H1 (cell line): ENCODE measurements around the gene TM7SF3. TPM values are rescaled to one million over a fixed set of nuclear protein-coding genes. Genes with fewer than 3 reads are reported as not detected.

Experiments used
- CTCF ChIA-PET: fragments of 300-600 bp; sonication (Branson Sonifier 250); formaldehyde crosslinking; loops from one replicate; lab custom pipeline; 2021; ENCODE audit not compliant: partially characterized antibody; lab: Charles Lee
- POLR2A ChIA-PET: fragments of 300-600 bp; sonication (Branson Sonifier 250); formaldehyde crosslinking; loops from one replicate; lab custom pipeline; 2021; ENCODE audit warnings: inconsistent platforms; ENCODE audit not compliant: partially characterized antibody; lab: Charles Lee
- DNase-seq, 2 experiments: peaks; one replicate each; pipeline versions ENCODE4 v3.0.0 to v3.0.0-alpha.2; 2010 to 2022; ENCODE audit warnings: low spot score in 2 of 2, low read depth in 1 of 2, mixed read lengths in 1 of 2
- FAIRE-seq: peaks from 2 replicates; lab custom pipeline; 2011; peaks lifted over from hg19 to GRCh38; lab: Jason Lieb, UNC
- H2AFZ ChIP-seq: 2 replicates; pipeline ENCODE4 v1.8.1; 2012; ENCODE audit warnings: low read length, inconsistent platforms
- H2AK5ac ChIP-seq: 2 replicates; pipeline ENCODE4 v1.6.1; 2013; ENCODE audit warnings: low read depth, low read length
- H2BK120ac ChIP-seq: replicated peaks from 2 replicates; pipeline ENCODE3; 2013; ENCODE audit warnings: low read depth, low read length, inconsistent platforms
- H2BK12ac ChIP-seq: 2 replicates; pipeline ENCODE4 v1.6.1; 2013; ENCODE audit warnings: low read depth, low read length
- H2BK15ac ChIP-seq: 2 replicates; pipeline ENCODE4 v1.6.1; 2013; ENCODE audit warnings: low read length
- H2BK20ac ChIP-seq: 2 replicates; pipeline ENCODE4 v1.6.1; 2013; ENCODE audit warnings: low read length
- H2BK5ac ChIP-seq: 2 replicates; pipeline ENCODE4 v1.6.1; 2013; ENCODE audit warnings: low read depth, low read length
- H3K14ac ChIP-seq: 2 replicates; pipeline ENCODE4 v1.6.1; 2013; ENCODE audit warnings: inconsistent platforms; ENCODE audit not compliant: insufficient read length
- H3K18ac ChIP-seq: 2 replicates; pipeline ENCODE4 v1.6.1; 2013; ENCODE audit warnings: low read length; ENCODE audit errors: extremely low read depth
- H3K23ac ChIP-seq: 2 replicates; pipeline ENCODE4 v1.6.1; 2013; ENCODE audit warnings: inconsistent platforms; ENCODE audit not compliant: insufficient read length
- H3K23me2 ChIP-seq: 2 replicates; pipeline ENCODE4 v1.6.1; 2013; ENCODE audit warnings: low read depth, low read length
- H3K27ac ChIP-seq: 2 replicates; pipeline ENCODE4 v1.6.1; 2011; ENCODE audit warnings: low read depth, low read length, inconsistent platforms
- H3K27me3 ChIP-seq, 4 experiments: replicated peaks in 1 of 4; 1 replicate in 1 of 4; 2 replicates in 3 of 4; pipeline versions ENCODE4 v1.6.1 to v1.8.1; 2011 to 2013; ENCODE audit warnings: low read length in 3 of 4, mild to moderate bottlenecking in 3 of 4, inconsistent platforms in 2 of 4, mixed read lengths in 2 of 4, moderate library complexity in 1 of 4; ENCODE audit not compliant: control insufficient read depth in 3 of 4, insufficient read depth in 3 of 4; ENCODE audit errors: extremely low read depth in 1 of 4
- H3K36me3 ChIP-seq, 4 experiments: 2 replicates each; pipeline versions ENCODE4 v1.6.1 to v1.8.1; 2011 to 2013; ENCODE audit warnings: mild to moderate bottlenecking in 4 of 4, low read length in 3 of 4, moderate library complexity in 2 of 4, control low read depth in 1 of 4, inconsistent platforms in 1 of 4; ENCODE audit not compliant: insufficient read depth in 4 of 4, control insufficient read depth in 2 of 4
- H3K4ac ChIP-seq: replicated peaks from 2 replicates; pipeline ENCODE3; 2013; ENCODE audit warnings: low read length, low read depth, mixed read lengths, inconsistent platforms; ENCODE audit not compliant: insufficient read length
- H3K4me1 ChIP-seq, 4 experiments: replicated peaks in 1 of 4; 1 replicate in 1 of 4; 2 replicates in 3 of 4; pipeline versions ENCODE4 v1.6.1 to v1.8.1; 2011 to 2013; ENCODE audit warnings: low read length in 3 of 4, inconsistent platforms in 2 of 4, mixed read lengths in 1 of 4; ENCODE audit not compliant: insufficient read depth in 4 of 4, control insufficient read depth in 3 of 4
- H3K4me2 ChIP-seq, 2 experiments: 2 replicates each; pipeline versions ENCODE4 v1.6.1 to v1.8.1; 2011 to 2013; ENCODE audit warnings: low read depth in 2 of 2, low read length in 2 of 2, control low read depth in 1 of 2, inconsistent platforms in 1 of 2, mild to moderate bottlenecking in 1 of 2; ENCODE audit not compliant: insufficient read depth in 1 of 2
- H3K4me3 ChIP-seq, 4 experiments: fragments of 200-600, 300-600 bp in 1 of 4; sonication (generic), shearing (Covaris generic), sonication (Bioruptor Twin) in 1 of 4; 2 replicates each; pipeline versions ENCODE4 v1.5.1 to v1.8.1; 2011 to 2016; ENCODE audit warnings: low read length in 4 of 4, low read depth in 3 of 4, control low read depth in 2 of 4, inconsistent platforms in 2 of 4, mild to moderate bottlenecking in 2 of 4, mixed read lengths in 1 of 4, moderate library complexity in 1 of 4; ENCODE audit not compliant: insufficient read depth in 2 of 4; ENCODE audit errors: extremely low read depth in 1 of 4
- H3K56ac ChIP-seq: replicated peaks from 2 replicates; pipeline ENCODE3; 2013; ENCODE audit warnings: low read depth, mild to moderate bottlenecking, mixed read lengths, low read length, inconsistent platforms; ENCODE audit not compliant: insufficient read length
- H3K79me1 ChIP-seq: 2 replicates; pipeline ENCODE4 v1.6.1; 2013; ENCODE audit warnings: low read depth, low read length, control low read depth
- H3K79me2 ChIP-seq, 2 experiments: 2 replicates each; pipeline versions ENCODE4 v1.6.1 to v1.8.1; 2012 to 2013; ENCODE audit warnings: low read length in 2 of 2, mild to moderate bottlenecking in 2 of 2, inconsistent platforms in 1 of 2; ENCODE audit not compliant: insufficient read depth in 2 of 2, control insufficient read depth in 1 of 2
- H3K9ac ChIP-seq, 4 experiments: replicated peaks in 1 of 4; 1 replicate in 1 of 4; 2 replicates in 3 of 4; pipeline versions ENCODE4 v1.6.1 to v1.8.1; 2011 to 2013; ENCODE audit warnings: low read depth in 3 of 4, low read length in 3 of 4, control low read depth in 2 of 4, mild to moderate bottlenecking in 2 of 4, moderate library complexity in 2 of 4, inconsistent platforms in 1 of 4; ENCODE audit errors: extremely low read depth in 1 of 4
- H3K9me3 ChIP-seq, 2 experiments: 2 replicates each; pipeline versions ENCODE4 v1.6.1 to v1.8.1; 2012 to 2013; ENCODE audit warnings: mild to moderate bottlenecking in 2 of 2, moderate library complexity in 2 of 2, control low read depth in 1 of 2, inconsistent platforms in 1 of 2, low read depth in 1 of 2, low read length in 1 of 2, mixed read lengths in 1 of 2; ENCODE audit not compliant: insufficient read depth in 2 of 2
- H4K20me1 ChIP-seq, 2 experiments: replicated peaks in 1 of 2; 2 replicates each; pipeline versions ENCODE3 to v1.8.1; 2011 to 2013; ENCODE audit warnings: inconsistent platforms in 2 of 2, low read length in 2 of 2, mild to moderate bottlenecking in 1 of 2; ENCODE audit not compliant: insufficient read depth in 2 of 2, control insufficient read depth in 1 of 2
- H4K5ac ChIP-seq: 2 replicates; pipeline ENCODE4 v1.6.1; 2013; ENCODE audit warnings: low read length, low read depth, mixed read lengths, inconsistent platforms; ENCODE audit not compliant: insufficient read length
- H4K8ac ChIP-seq: 2 replicates; pipeline ENCODE4 v1.8.0; 2013; ENCODE audit warnings: mild to moderate bottlenecking, moderate library complexity, low read length, inconsistent platforms; ENCODE audit not compliant: insufficient read depth; ENCODE audit errors: extremely low read depth
- H4K91ac ChIP-seq: replicated peaks from 2 replicates; pipeline ENCODE3; 2013; ENCODE audit warnings: low read length, mixed read lengths, inconsistent platforms; ENCODE audit not compliant: insufficient read length
- BACH1 ChIP-seq: IDR thresholded peaks from 2 replicates; pipeline ENCODE4 v1.6.1; 2012; ENCODE audit warnings: low read length, improper control_type of control experiment
- CHD1 ChIP-seq: IDR thresholded peaks from 2 replicates; pipeline ENCODE4 v1.6.1; 2012; ENCODE audit warnings: low read depth, low read length, improper control_type of control experiment
- TCF12 ChIP-seq: IDR thresholded peaks from 2 replicates; pipeline ENCODE4 v1.6.1; 2011; ENCODE audit warnings: low read depth, mild to moderate bottlenecking, low read length
- TEAD4 ChIP-seq: IDR thresholded peaks from 2 replicates; pipeline ENCODE4 v1.6.1; 2012; ENCODE audit warnings: low read depth, low read length, inconsistent platforms, mixed read lengths
- WGBS, 2 experiments: shearing (Covaris generic) in 1 of 2; methylation state at CpG; one replicate each; pipeline versions ENCODE4 v1.1.6 to v1.1.7; 2013 to 2015; ENCODE audit warnings: low lambda C conversion rate in 2 of 2, mixed read lengths in 2 of 2, inconsistent platforms in 1 of 2, low coverage in 1 of 2, missing lambda C conversion rate in 1 of 2; ENCODE audit not compliant: insufficient replicate concordance in 2 of 2, insufficient coverage in 1 of 2, insufficient read length in 1 of 2; ENCODE audit errors: extremely low coverage in 1 of 2, missing lambda C conversion rate in 1 of 2; 5-methylcytosine and 5-hydroxymethylcytosine counted together
- polyA plus RNA-seq, 7 experiments: library from polyadenylated mRNA; depleted of rRNA in 3 of 7; stranded (reverse) in 5 of 7; unstranded in 2 of 7; fragments of >200 nt in 5 of 7; fragments of 200-250 nt in 2 of 7; gene quantifications; 1 replicate in 5 of 7; 2 replicates in 1 of 7; 4 replicates in 1 of 7; pipeline versions ENCODE4 v1.2.1 to v1.2.3, GENCODE V29; 2011 to 2013; ENCODE audit warnings: missing spikeins in 2 of 7, mixed read lengths in 2 of 7
- total RNA-seq: library from RNA; stranded (reverse); fragmentation: NEBNext Ultra II Directional; extraction: Animal tissue kit (Norgen Biotek cat#: 25700); gene quantifications from 2 replicates; pipeline ENCODE4 v1.2.1, GENCODE V29; 2021

TM7SF3 gene
- total and polyA plus RNA-seq, 2 of the 8 experiments (the other 6 are each of a cell fraction or from before 2014, with no cell fraction given) = 57.9 to 77.2 TPM

- CTCF ChIA-PET = interaction anchor here (0.8 kb wide), 1 partner anchor 9 kb away, joined by 3 read pairs; no protein-coding TSS in a partner anchor
- peaks cover 0 to 16% (median 6%) of the 10 kb centered on the region in 4 experiments; a peak in 5 of 8 replicates for H3K36me3 ChIP-seq
Measured at GRCh38 chr12:26987634-26988424, 26.4 kb downstream of the TM7SF3 start.

More at GRCh38 chr12:26987634-26988424, 26.4 kb downstream of the TM7SF3 start:
- WGBS, 2 experiments = 94% methylated on average over 10 of the region's 10 CpGs; no CpG with 5 or more reads in 1 of the 2 experiments
- H4K91ac ChIP-seq = no peak overlapping the region
- peaks cover 0 to 7% of the 10 kb centered on the region in 2 experiments for H4K20me1 ChIP-seq
- no peak overlapping the region for H2AK5ac ChIP-seq
- H3K27ac ChIP-seq = no peak overlapping the region
- no peaks in the 10 kb centered on the region for H3K4me1 ChIP-seq
- no peaks in the 10 kb centered on the region for H3K79me1 ChIP-seq
- H3K4ac ChIP-seq = no peak overlapping the region
- no peaks in the 10 kb centered on the region for H3K9me3 ChIP-seq
- no peak overlapping the region for H2AFZ ChIP-seq
- H4K8ac ChIP-seq = no peak overlapping the region
- no peak overlapping the region for H3K18ac ChIP-seq
- H3K23me2 ChIP-seq = no peaks in the 10 kb centered on the region; the same call in 1 of the 2 replicates
- TF ChIP-seq TEAD4 (no peak), BACH1 (no peak), TCF12 (no peak), CHD1 (no peak)
- H4K5ac ChIP-seq = no peak overlapping the region
- no peak overlapping the region for H3K56ac ChIP-seq
- DNase-seq = no peak
- H3K9ac ChIP-seq = no peak overlapping the region
- no peak overlapping the region for H3K4me3 ChIP-seq
- H2BK15ac ChIP-seq = no peak overlapping the region
- no peak overlapping the region for H3K4me2 ChIP-seq
- POLR2A ChIA-PET = no interaction called here
- no peak overlapping the region for H2BK120ac ChIP-seq
- H2BK5ac ChIP-seq = no peak overlapping the region
- H3K14ac ChIP-seq = no peak overlapping the region
- no peak for FAIRE-seq
- H2BK20ac ChIP-seq = no peak overlapping the region
- H2BK12ac ChIP-seq = no peak overlapping the region
- no peaks in the 10 kb centered on the region for H3K27me3 ChIP-seq
- H3K23ac ChIP-seq = no peak overlapping the region
- no peaks in the 10 kb centered on the region for H3K79me2 ChIP-seq
